Measurements from ENCODE around the gene ITGA1.

The ITGA1 gene

DNA sequence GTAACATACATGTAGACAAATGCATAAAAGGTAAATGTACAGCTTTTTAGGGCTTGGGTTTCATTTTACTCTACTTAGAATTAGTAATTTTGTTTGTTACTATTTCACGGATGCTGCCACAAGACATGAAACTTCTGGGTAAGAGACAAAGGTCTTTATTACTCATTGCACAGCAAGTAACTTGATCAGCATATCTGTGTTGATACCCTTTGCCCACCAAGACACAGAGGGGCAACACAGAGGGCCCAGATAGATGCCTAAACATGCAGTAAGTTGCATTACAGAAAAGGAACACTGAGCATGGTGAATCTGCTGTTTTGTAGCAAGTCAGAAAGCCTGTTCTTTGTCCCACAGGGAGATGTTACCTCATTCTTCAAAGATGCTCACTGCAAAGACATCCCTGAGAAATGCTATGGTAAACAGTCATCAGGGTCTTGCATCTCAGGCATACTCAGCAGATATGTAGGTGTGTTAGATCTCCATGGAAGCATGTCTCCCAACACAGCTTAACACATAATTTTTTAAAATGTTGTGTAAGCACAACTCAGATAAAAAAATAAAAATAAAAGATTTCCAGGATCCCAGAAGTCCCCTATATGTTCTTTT lies 211.7 kb downstream of the ITGA1 start:
- DNase-seq, result no peak

DNA sequence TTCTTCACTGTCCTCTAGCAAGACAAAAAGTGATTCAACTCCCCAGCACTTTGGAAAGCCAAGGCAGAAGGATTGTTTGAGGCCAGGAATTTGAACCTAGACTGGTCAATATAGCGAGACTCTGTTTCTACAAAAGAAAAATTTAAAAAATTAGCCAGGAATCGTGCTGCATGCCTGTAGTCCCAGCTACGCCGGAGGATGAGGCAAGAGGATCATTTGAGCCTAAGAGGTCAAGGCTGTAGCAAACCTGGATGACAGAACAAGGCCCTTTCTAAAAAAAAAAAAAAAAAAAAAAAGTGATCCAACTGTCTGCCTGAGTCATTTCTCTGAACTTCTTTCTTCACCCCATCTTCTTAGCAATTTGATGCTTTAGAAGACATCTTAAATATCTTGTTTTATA lies 213.8 kb downstream of the ITGA1 start:
- DNase-seq, result no peak

DNA sequence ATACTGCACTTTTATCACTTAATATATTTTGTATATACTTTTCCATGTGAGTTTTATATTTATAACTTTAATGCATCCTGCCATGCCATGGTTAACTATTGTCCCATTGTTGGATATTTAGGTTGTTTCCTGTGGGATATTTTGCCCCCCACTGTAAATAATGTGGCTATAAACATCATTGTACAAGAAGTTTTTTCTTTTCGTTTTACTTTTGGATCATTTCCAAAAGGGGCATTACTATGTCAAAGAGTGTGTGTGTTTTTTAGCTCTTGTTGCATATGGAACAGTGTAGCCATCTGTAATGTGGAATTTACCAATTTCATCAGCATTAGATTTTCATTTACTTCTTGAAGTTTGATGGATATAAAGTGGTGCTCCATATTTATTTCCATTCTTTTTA lies 214.8 kb downstream of the ITGA1 start:
- DNase-seq, result no peak

DNA sequence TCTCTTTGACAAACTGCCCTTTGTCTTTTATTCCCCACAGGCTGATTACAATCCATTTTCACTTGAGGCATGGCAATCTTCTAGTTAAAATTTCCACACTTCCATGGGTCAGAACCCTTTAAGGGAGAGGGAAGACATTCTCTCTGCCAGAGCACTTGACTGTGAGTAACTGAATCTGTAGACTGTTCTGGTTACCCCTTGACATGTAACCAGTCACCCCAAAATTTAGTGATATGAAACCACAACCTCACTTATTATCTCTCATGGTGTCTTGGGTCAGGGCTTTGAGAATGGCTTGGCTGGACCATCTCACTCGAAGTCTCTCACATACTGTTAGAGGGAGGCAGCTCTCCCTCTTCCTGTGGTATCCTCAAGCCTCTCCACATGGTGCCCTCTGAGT lies 215.4 kb downstream of the ITGA1 start:
- DNase-seq, result no peak

DNA sequence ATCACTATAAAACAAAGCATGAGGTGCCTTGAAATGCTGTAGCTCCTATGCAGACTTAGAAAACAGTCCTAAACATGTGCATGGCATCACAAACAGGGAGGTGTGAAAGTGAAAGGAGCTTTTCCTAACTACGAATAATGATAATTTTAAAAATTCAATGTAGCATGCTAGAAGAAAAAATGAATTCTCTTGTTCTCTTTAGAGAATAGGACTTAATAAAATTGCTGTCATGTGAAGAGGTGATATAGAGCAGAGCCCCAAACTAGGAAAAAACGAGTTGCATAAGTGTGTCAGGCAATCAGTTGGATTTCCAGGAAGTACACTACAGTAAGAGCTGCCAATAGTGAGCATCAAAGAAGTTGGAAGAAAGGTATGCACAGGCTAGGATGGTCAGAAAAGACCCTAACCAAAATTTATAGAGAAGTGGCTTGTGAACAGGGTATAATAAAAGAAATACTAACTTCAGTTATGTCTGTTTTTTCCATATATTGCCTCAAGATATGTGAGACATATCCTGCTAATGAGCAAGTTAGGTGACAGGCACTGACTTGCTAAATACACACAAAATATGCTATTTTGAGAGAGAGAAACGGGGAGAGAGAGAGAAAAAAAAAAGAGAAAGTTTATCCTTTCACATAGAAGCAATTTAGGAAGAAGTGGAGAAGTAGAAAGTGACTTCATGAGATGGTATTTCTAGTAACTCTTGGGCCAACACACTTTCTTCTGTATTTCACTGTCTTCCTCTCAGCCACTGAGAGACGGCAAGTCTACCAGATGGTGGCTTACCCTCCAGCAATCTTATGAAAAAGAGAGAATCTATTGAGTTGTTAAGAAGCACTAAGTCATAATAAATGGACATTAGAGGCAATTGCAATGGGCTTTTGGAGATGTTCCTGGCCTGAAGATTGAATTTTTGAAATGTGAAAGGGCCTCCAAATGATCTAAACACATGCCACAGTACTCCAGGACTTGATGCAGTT lies 219.5 kb downstream of the ITGA1 start:
- peak in 3 of 4 experiments; percentile 6 to 19 (median 7) for DNase-seq

DNA sequence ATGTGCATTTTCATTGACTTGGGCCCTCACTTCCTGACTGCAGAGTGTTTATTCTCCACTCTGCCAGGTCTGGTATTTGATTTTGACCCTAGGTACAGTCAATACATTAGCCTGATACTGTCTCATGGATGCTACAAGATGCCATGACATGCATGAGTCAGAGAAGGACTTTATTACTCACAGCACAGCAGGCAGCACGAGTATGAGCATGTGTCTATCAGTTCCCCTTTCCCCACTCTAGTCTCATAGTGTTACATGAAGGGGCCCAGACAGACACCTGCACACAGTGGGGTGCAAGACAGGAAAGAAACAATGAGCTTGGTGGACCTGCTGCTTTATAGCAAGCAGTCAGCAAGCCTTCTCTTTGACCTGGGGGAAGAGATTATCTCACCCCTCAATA lies 221.0 kb downstream of the ITGA1 start:
- DNase-seq, result peak; percentile 60 to 84 (median 69)

Data from suppressor macrophage (primary cell).